Transverse colon (tissue), 4 donors: Measurements from ENCODE around the gene UBXN2A. TPM values are rescaled to one million over a fixed set of nuclear protein-coding genes. Genes with fewer than 3 reads are reported as not detected.
A peak's percentile ranks its signal among the peaks of the same experiment; 100 is the strongest.

Experiments used
- DNase-seq: peaks from one replicate; pipeline ENCODE4 v3.0.0-alpha.2; 2019
- H3K27ac ChIP-seq, 4 donors: fragments of 200-600 bp; sonication (generic); 2 replicates each; pipeline ENCODE4 v1.5.1; 2016 to 2018; ENCODE audit warnings: inconsistent platforms in 4 of 4
- H3K27me3 ChIP-seq: fragments of 200-600 bp; sonication (generic); 2 replicates; pipeline ENCODE4 v1.5.1; 2017; ENCODE audit warnings: inconsistent platforms
- H3K36me3 ChIP-seq, 4 donors: fragments of 200-600 bp; sonication (generic); 2 replicates each; pipeline ENCODE4 v1.5.1; 2017 to 2019; ENCODE audit warnings: inconsistent platforms in 4 of 4
- H3K4me1 ChIP-seq, 4 donors: fragments of 200-600 bp; sonication (generic); 2 replicates each; pipeline ENCODE4 v1.5.1; 2017 to 2020; ENCODE audit warnings: inconsistent platforms in 4 of 4
- H3K4me3 ChIP-seq, 4 donors: fragments of 200-600 bp; sonication (generic); 1 replicate in 1 of 4; 2 replicates in 3 of 4; pipeline versions ENCODE4 v1.5.1 to v1.6.1; 2017 to 2019; ENCODE audit warnings: inconsistent platforms in 4 of 4
- H3K9me3 ChIP-seq, 2 donors: fragments of 200-600 bp; sonication (generic); 2 replicates each; pipeline ENCODE4 v1.5.1; 2017 to 2019; ENCODE audit warnings: inconsistent platforms in 2 of 2
- EP300 ChIP-seq: sonication (generic); formaldehyde crosslinking; IDR thresholded peaks from one replicate; pipeline ENCODE4 v1.6.1; 2017; ENCODE audit warnings: antibody characterized with exemption, low read depth
- POLR2A ChIP-seq: fragments of 450-650 bp; IDR thresholded peaks from one replicate; pipeline ENCODE4 v1.6.1; 2016; ENCODE audit warnings: antibody characterized with exemption, mild to moderate bottlenecking, moderate library complexity
- POLR2AphosphoS5 ChIP-seq, 3 donors: sonication (generic); formaldehyde crosslinking; IDR thresholded peaks; one replicate each; pipeline ENCODE4 v1.6.1; 2016; ENCODE audit warnings: antibody characterized with exemption in 3 of 3
- WGBS, 2 donors: methylation state at CpG; one replicate each; pipeline ENCODE4 v1.1.5; 2018; ENCODE audit warnings: low coverage in 1 of 2; 5-methylcytosine and 5-hydroxymethylcytosine counted together
- in situ Hi-C, 4 donors: fragments of 200-750 bp; cut with MboI; loops; one replicate each; pipeline versions ENCODE4 v1.15.0 to v1.15.1; 2017; ENCODE audit warnings: low sequenced_read_pairs in 3 of 4, low pct_ligation_motif_present in 1 of 4, low pct_unique_long_range_greater_than_20kb in 1 of 4
- intact Hi-C: fragments of 100-400 bp; cut with DNase I; formaldehyde crosslinking; loops from one replicate; pipeline ENCODE4 v1.15.1; 2023; ENCODE audit warnings: low total_unique reads
- total RNA-seq, 4 donors: library from RNA; depleted of rRNA; stranded (reverse); fragments of >200 nt; gene quantifications; one replicate each; pipeline ENCODE4 v1.1.0, GENCODE V29; 2016
- TF ChIP-seq, protein P1 (sequence below), 5 experiments: fragments of 200-600 bp in 3 of 5; fragments of 450-650 bp in 2 of 5; sonication (generic) in 3 of 5; IDR thresholded peaks; 1 replicate in 2 of 5; 2 replicates in 3 of 5; pipeline ENCODE4 v1.5.1; 2016 to 2017; ENCODE audit warnings: antibody characterized with exemption in 5 of 5, inconsistent platforms in 3 of 5, mild to moderate bottlenecking in 2 of 5, moderate library complexity in 1 of 5

The UBXN2A gene
- total RNA-seq, 4 donors from 2014 or later, result 6.4 to 13.7 (median 10.8) TPM

DNA sequence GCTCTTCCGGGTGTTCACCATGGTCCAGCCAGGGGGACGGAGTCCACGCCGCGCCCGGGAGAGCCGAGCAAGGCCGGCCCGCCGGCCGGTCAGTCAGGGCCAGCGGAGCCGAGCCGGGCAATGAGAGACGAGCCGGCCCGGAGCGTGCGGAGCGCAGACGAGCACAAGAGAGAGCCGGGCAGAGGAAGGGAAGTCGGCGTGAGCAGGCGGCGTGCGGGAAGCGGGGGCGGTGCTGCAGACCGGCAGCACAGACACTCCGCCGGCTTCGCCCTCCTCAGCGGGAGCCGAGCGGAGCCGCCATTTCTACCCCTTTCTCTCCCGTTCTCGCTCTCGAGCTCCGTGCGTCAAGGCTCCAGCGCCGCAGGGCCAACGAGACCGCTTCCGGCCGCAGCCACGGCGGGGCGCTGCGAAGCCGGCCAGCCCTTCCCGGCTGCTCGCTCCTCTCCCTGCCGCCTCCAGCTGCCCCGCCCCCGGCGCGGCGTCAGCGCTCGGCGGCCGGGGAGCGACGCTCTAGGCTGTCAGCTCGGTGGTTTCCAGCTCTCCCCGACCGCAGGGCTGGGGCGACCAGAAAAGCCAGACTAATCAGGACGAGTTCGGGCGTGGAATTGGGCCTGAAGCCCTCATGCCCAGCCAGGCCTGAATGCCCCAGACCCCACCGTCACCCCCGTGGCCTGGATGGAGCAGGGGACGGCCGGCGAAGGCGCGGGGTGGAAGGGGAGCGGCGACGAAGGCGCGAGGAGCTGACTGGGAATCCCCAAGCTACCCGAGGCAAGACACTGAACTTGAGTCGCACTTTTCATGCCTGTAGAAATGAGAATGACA lies 13.3 kb upstream of the UBXN2A start, which contains the start of gene ATAD2B:
TSS of gene ATAD2B (minus strand) at position 374 of the 822 bp plus-strand sequence. CDS start at position 21, 353 bp downstream.
- intact Hi-C loops (loop anchor here (1.0 kb wide), 1 partner anchor 157 kb away; the partner anchor contains the start of gene TP53I3), in situ Hi-C loops (loop anchor here in 1 of 4 donors (10.0 kb wide), 1 partner anchor 148 kb away; the partner anchor contains the start of gene SF3B6)
- H3K9me3 ChIP-seq, result no peaks in the 10 kb centered on the region
- H3K36me3 ChIP-seq, result no peaks in the 10 kb centered on the region
- TF ChIP-seq, protein P1, sequence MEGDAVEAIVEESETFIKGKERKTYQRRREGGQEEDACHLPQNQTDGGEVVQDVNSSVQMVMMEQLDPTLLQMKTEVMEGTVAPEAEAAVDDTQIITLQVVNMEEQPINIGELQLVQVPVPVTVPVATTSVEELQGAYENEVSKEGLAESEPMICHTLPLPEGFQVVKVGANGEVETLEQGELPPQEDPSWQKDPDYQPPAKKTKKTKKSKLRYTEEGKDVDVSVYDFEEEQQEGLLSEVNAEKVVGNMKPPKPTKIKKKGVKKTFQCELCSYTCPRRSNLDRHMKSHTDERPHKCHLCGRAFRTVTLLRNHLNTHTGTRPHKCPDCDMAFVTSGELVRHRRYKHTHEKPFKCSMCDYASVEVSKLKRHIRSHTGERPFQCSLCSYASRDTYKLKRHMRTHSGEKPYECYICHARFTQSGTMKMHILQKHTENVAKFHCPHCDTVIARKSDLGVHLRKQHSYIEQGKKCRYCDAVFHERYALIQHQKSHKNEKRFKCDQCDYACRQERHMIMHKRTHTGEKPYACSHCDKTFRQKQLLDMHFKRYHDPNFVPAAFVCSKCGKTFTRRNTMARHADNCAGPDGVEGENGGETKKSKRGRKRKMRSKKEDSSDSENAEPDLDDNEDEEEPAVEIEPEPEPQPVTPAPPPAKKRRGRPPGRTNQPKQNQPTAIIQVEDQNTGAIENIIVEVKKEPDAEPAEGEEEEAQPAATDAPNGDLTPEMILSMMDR (IDR thresholded peaks at IDR 0.05), result peak; percentile 40 to 94 (median 80)
- TF ChIP-seq EP300 (no peak), POLR2AphosphoS5 (IDR thresholded peaks at IDR 0.05) (peak; percentile 88 to 95 (median 94)), POLR2A (peak; percentile 92)
- peak within 1 kb of the TSS; percentile 95 to 99 (median 98) for H3K27ac ChIP-seq
- H3K4me3 ChIP-seq, result peak within 1 kb of the TSS; percentile 70 to 86 (median 75)
- H3K4me1 ChIP-seq, result peaks cover 16 to 39% (median 20%) of the 10 kb centered on the region in 4 donors
- H3K27me3 ChIP-seq, result no peaks in the 10 kb centered on the region
- 1% methylated on average over 51 of the region's 88 CpGs; no CpG with 5 or more reads in 1 of the 2 donors for WGBS, 2 donors
- peak; percentile 94 for DNase-seq

DNA sequence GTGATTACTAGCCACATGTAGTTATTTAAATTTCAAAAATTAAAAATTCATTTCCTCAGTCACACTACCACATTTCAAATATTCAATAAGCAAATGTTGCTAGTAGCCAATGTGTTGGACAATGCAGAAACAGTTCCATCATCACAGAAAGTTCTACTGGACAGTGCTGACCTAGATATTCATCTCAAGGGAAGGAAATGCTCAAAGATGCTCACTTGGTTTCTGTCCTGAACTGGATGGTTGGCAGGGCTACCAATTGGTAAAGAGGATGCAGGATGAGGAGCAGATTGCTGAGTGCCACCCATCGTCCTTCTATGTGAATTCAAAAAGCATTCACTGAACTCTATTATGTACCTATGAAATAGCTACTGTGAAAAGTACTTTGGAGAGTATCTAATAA lies 6.0 kb upstream of the UBXN2A start:
- 65 to 67% methylated on average over 1 of the region's 1 CpG for WGBS, 2 donors
- peaks cover 0 to 5% (median 3%) of the 10 kb centered on the region in 4 donors for H3K4me1 ChIP-seq
- no peaks in the 10 kb centered on the region for H3K36me3 ChIP-seq
- H3K9me3 ChIP-seq, result no peaks in the 10 kb centered on the region
- no peak overlapping the region for H3K4me3 ChIP-seq
- no peaks in the 10 kb centered on the region for H3K27me3 ChIP-seq
- no peak for TF ChIP-seq POLR2A
- no peak for TF ChIP-seq POLR2AphosphoS5 (IDR thresholded peaks at IDR 0.05)
- no peak for TF ChIP-seq EP300
- TF ChIP-seq, protein P1 (IDR thresholded peaks at IDR 0.05), result no peak
- no peak for DNase-seq
- no peak overlapping the region for H3K27ac ChIP-seq
- intact Hi-C loops, result no loop called here
- in situ Hi-C loops, result no loop called here

DNA sequence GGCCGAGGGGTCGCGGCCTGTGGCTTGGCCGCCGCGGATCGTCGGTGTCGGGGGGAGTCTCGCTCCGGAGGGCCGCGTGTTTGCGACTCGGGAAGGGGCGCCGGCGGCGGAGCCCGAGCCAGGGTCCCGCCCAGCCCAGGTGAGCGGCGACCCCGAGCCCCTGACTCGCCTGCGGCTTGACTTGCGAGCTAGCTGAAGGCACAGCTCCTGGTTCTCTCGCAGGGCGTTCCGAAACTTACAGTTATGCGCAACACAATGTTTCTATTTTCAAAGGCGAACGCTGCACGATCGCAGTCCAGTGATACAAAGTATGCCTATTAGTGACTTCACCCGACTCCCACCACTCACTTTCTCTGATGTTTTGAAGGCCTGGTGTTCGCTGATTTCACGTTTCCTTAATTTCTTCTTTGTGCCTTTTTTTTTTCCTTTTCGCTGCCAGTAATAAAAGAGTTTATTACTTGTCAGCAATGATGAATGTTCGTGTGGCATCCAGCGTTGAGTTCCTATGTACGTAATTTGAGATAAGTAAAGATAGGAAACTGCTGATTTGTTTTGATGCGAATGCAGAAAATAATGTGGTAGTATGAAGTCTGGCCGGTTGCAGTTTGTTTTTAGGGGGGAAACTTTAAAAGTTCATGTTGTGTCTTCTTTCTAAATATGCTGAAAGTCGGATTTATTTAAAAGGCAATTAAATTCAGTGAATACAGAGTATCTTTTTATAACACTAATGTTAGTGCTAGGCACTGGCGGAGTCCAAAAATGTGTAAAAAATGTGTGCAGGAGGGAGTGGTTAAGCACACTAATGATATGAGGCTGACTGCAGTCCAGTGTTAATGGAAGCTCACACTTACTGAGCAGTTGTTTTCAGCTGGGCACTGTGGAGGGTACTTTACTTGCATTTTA lies 706 bp downstream of the UBXN2A start:
- WGBS, 2 donors, result 1 to 5% methylated on average over 18 to 32 of the region's 46 CpGs
- intact Hi-C loops, result no loop called here
- peak; percentile 56 for DNase-seq
- H3K4me1 ChIP-seq, result peaks cover 5 to 31% (median 17%) of the 10 kb centered on the region in 4 donors
- H3K9me3 ChIP-seq, result no peaks in the 10 kb centered on the region
- no peaks in the 10 kb centered on the region for H3K36me3 ChIP-seq
- H3K4me3 ChIP-seq, result peak overlapping the region; percentile 63 to 97 (median 88)
- H3K27ac ChIP-seq, result peak overlapping the region; percentile 95 to 99 (median 98)
- in situ Hi-C loops, result no loop called here
- TF ChIP-seq POLR2A (no peak), POLR2AphosphoS5 (IDR thresholded peaks at IDR 0.05) (no peak), EP300 (no peak)
- TF ChIP-seq, protein P1 (IDR thresholded peaks at IDR 0.05), result no peak
- H3K27me3 ChIP-seq, result no peaks in the 10 kb centered on the region
